HepG2 (cell line): Measurements from ENCODE around the gene CPT1A. TPM values are rescaled to one million over a fixed set of nuclear protein-coding genes. Genes with fewer than 3 reads are reported as not detected.

Experiments used
- AFF4 ChIP-seq: sonication (generic); formaldehyde crosslinking; IDR thresholded peaks from 2 replicates; pipeline ENCODE4 v1.4.0; 2020; ENCODE audit warnings: missing genetic modification reagents
- AGO2 ChIP-seq: fragments of 200-400 bp; formaldehyde crosslinking; optimal IDR thresholded peaks from 2 replicates; pipeline ENCODE3; 2017; ENCODE audit warnings: mild to moderate bottlenecking, low read depth, low read length, moderate library complexity
- ARNTL ChIP-seq: sonication (generic); formaldehyde crosslinking; IDR thresholded peaks from 2 replicates; pipeline ENCODE4 v1.4.0; 2020; ENCODE audit warnings: mild to moderate bottlenecking, missing genetic modification reagents
- ETV6 ChIP-seq: sonication (generic); formaldehyde crosslinking; conservative IDR thresholded peaks from 2 replicates; pipeline ENCODE4 v1.4.0; 2020; ENCODE audit warnings: missing genetic modification reagents
- GLMP ChIP-seq: sonication (generic); formaldehyde crosslinking; IDR thresholded peaks from 2 replicates; pipeline ENCODE4 v1.9.0; 2021; ENCODE audit warnings: missing genetic modification reagents, mild to moderate bottlenecking, borderline replicate concordance
- GPBP1L1 ChIP-seq: sonication (generic); formaldehyde crosslinking; IDR thresholded peaks from 2 replicates; pipeline ENCODE4 v1.5.0; 2020; ENCODE audit warnings: mild to moderate bottlenecking, missing genetic modification reagents
- HNF1A ChIP-seq, 2 experiments: sonication (generic) in 1 of 2; formaldehyde crosslinking in 1 of 2; IDR thresholded peaks; 2 replicates each; pipeline versions ENCODE4 v1.4.0 to v1.6.1; 2016 to 2020; ENCODE audit warnings: borderline replicate concordance in 1 of 2, low read depth in 1 of 2, mild to moderate bottlenecking in 1 of 2, missing genetic modification reagents in 1 of 2
- MTA3 ChIP-seq: sonication (generic); formaldehyde crosslinking; IDR thresholded peaks from 2 replicates; pipeline ENCODE4 v1.4.0; 2020; ENCODE audit warnings: missing genetic modification reagents
- NFE2L1 ChIP-seq: sonication (generic); formaldehyde crosslinking; IDR thresholded peaks from 2 replicates; pipeline ENCODE4 v1.4.0; 2020; ENCODE audit warnings: missing genetic modification reagents, mild to moderate bottlenecking, borderline replicate concordance
- NKX3-1 ChIP-seq: sonication (generic); formaldehyde crosslinking; IDR thresholded peaks from 2 replicates; pipeline ENCODE4 v1.5.0; 2020; ENCODE audit warnings: missing genetic modification reagents
- REL ChIP-seq: sonication (generic); formaldehyde crosslinking; conservative IDR thresholded peaks from 2 replicates; pipeline ENCODE4 v1.8.0; 2022; ENCODE audit warnings: mild to moderate bottlenecking, missing genetic modification reagents, moderate library complexity
- ZBTB1 ChIP-seq: sonication (generic); formaldehyde crosslinking; IDR thresholded peaks from 2 replicates; pipeline ENCODE4 v1.4.0; 2020; ENCODE audit warnings: missing genetic modification reagents, borderline replicate concordance
- ZFP90 ChIP-seq: sonication (generic); formaldehyde crosslinking; IDR thresholded peaks from 2 replicates; pipeline ENCODE4 v1.8.0; 2022; ENCODE audit warnings: missing genetic modification reagents, mild to moderate bottlenecking, inconsistent platforms, borderline replicate concordance
- ZNF12 ChIP-seq: sonication (generic); formaldehyde crosslinking; IDR thresholded peaks from 2 replicates; pipeline ENCODE4 v1.5.0; 2020; ENCODE audit warnings: missing genetic modification reagents
- ZNF251 ChIP-seq: sonication (generic); formaldehyde crosslinking; IDR thresholded peaks from 2 replicates; pipeline ENCODE4 v1.9.0; 2021; ENCODE audit warnings: mild to moderate bottlenecking, missing genetic modification reagents
- ZNF432 ChIP-seq: sonication (generic); formaldehyde crosslinking; IDR thresholded peaks from 2 replicates; pipeline ENCODE4 v1.5.0; 2020; ENCODE audit warnings: missing genetic modification reagents, mild to moderate bottlenecking, borderline replicate concordance
- ZNF703 ChIP-seq: sonication (generic); formaldehyde crosslinking; IDR thresholded peaks from 2 replicates; pipeline ENCODE4 v1.5.1; 2020; ENCODE audit warnings: missing genetic modification reagents, mild to moderate bottlenecking, moderate library complexity, borderline replicate concordance
- polyA plus RNA-seq, 8 experiments: library from polyadenylated mRNA; depleted of rRNA in 3 of 8; stranded (reverse) in 7 of 8; unstranded in 1 of 8; fragments of >200 nt; fragmentation: Illumina TruSeq in 4 of 8; extraction: Trizol in 4 of 8; gene quantifications; 2 replicates each; pipeline versions ENCODE4 v1.2.1 to v1.2.3, GENCODE V29; 2011 to 2016; ENCODE audit warnings: low read depth in 4 of 8, missing spikeins in 1 of 8, mixed read lengths in 1 of 8; ENCODE audit not compliant: insufficient read depth in 1 of 8
- total RNA-seq, 5 experiments: library from RNA; depleted of rRNA; stranded (reverse); fragments of >200 nt; fragmentation: Illumina TruSeq; extraction: Trizol; gene quantifications; 2 replicates each; pipeline ENCODE4 v1.2.3, GENCODE V29; 2016; ENCODE audit warnings: low read depth in 1 of 5

The CPT1A gene
- total and polyA plus RNA-seq, 2 of the 13 experiments (the other 11 are each of a cell fraction or from before 2014, with no cell fraction given) = 7.0 to 7.1 TPM

- TF ChIP-seq AFF4 (CRISPR knock-in tag) = no peak
- TF ChIP-seq ZNF703 (CRISPR knock-in tag) = no peak
- TF ChIP-seq AGO2 = peak; percentile 63
- no peak for TF ChIP-seq NKX3-1
- no peak for TF ChIP-seq GLMP (CRISPR knock-in tag)
- no peak for TF ChIP-seq ZNF251 (CRISPR knock-in tag)
- TF ChIP-seq ARNTL (CRISPR knock-in tag) = peak; percentile 67; the same call in 1 of the 2 replicates
- TF ChIP-seq HNF1A (IDR thresholded peaks at IDR 0.05; ENCODE audit: low read depth) = no peak
- TF ChIP-seq HNF1A (CRISPR knock-in tag; IDR thresholded peaks at IDR 0.05; ENCODE audit: borderline replicate concordance) = no peak
- TF ChIP-seq MTA3 (CRISPR knock-in tag) = no peak
- no peak for TF ChIP-seq ZNF12 (CRISPR knock-in tag)
- TF ChIP-seq NFE2L1 (CRISPR knock-in tag) = no peak
- no peak for TF ChIP-seq ZNF432 (CRISPR knock-in tag)
- TF ChIP-seq ZFP90 (CRISPR knock-in tag) = no peak
- TF ChIP-seq GPBP1L1 (CRISPR knock-in tag) = no peak
- TF ChIP-seq REL (CRISPR knock-in tag) = 0 out of 2 replicates have a peak, but pooled peaks have one; percentile 64
- no peak for TF ChIP-seq ETV6 (CRISPR knock-in tag)
- no peak; the same call in 1 of the 2 replicates for TF ChIP-seq ZBTB1
Measured at GRCh38 chr11:68840661-68841653, 759 bp downstream of the CPT1A start (continued).
